PC-3 (cell line): ENCODE measurements around the gene CHKA.

ENCODE experiments used
- EZH2 ChIP-seq: fragments of 300-600 bp; sonication (generic); IDR thresholded peaks from one replicate; pipeline ENCODE4 v1.6.1; 2017; ENCODE audit warnings: antibody characterized with exemption, mild to moderate bottlenecking, low read length; ENCODE audit not compliant: unreplicated experiment
- EZH2phosphoT487 ChIP-seq: fragments of 300-600 bp; sonication (generic); IDR thresholded peaks from 2 replicates; pipeline ENCODE4 v1.6.1; 2018; ENCODE audit warnings: mild to moderate bottlenecking, antibody characterized with exemption, low read length, borderline replicate concordance
- TF ChIP-seq, protein P1 (sequence below): fragments of 300-600 bp; sonication (generic); conservative IDR thresholded peaks from 2 replicates; pipeline ENCODE4 v1.5.1; 2017; ENCODE audit warnings: antibody characterized with exemption, low read depth, mild to moderate bottlenecking, low read length

DNA sequence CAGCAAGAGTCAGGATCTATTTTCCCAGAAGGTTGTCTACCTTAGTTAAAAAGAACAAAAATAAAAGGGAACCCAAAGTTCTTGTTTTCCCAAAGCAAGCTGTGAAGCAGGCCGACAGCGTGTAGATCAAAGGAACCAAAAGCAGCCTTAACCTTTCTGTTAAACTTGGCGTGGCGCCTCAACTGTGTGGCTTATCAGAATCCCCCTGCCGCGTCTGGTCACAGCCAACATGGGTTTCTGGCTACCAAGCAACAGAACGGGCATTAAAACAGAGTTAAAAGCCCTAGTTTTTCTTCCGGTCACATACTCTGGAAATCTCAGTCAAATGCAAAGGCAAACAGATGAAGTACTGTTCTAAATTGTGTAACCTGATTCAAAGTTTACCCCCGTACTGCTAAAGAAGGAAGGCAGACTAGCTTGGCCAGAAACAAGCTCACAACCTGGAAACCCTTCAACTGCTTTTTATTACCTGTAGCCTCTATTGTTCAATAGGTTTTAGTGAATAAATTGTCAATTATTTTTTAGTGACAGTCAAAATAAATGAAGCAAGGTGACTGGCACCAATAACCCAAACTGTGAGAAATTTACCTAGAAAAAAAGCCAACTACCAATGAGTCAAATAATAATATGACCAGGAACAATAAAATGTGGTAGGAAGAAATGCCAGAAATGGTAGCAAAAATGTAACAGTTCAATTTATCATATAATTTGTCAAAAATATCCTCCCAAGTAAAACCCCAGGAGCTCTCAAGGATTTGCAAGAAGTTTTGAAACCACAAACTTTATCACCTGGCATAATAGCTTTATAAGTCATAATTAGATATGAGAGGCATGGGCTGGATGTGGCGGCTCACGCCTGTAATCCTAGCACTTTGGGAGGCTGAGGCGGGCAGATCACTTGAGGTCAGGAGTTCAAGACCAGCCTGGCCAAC lies 21.4 kb downstream of the CHKA start:
- TF ChIP-seq EZH2, result no peak
- TF ChIP-seq, protein P1, sequence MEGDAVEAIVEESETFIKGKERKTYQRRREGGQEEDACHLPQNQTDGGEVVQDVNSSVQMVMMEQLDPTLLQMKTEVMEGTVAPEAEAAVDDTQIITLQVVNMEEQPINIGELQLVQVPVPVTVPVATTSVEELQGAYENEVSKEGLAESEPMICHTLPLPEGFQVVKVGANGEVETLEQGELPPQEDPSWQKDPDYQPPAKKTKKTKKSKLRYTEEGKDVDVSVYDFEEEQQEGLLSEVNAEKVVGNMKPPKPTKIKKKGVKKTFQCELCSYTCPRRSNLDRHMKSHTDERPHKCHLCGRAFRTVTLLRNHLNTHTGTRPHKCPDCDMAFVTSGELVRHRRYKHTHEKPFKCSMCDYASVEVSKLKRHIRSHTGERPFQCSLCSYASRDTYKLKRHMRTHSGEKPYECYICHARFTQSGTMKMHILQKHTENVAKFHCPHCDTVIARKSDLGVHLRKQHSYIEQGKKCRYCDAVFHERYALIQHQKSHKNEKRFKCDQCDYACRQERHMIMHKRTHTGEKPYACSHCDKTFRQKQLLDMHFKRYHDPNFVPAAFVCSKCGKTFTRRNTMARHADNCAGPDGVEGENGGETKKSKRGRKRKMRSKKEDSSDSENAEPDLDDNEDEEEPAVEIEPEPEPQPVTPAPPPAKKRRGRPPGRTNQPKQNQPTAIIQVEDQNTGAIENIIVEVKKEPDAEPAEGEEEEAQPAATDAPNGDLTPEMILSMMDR, result no peak
- no peak for TF ChIP-seq EZH2phosphoT487
